Trophoblast cell (in vitro differentiated cells and primary cell): ENCODE measurements around the gene HYPK.
"Not testable (repeated sequence)": the region's sequence is repeated elsewhere in the genome, so short reads cannot be mapped to it uniquely, and the experiment has no call there.

Experiments
- DNase-seq, 2 donors: peaks; one replicate each; pipeline ENCODE4 v3.0.0-alpha.2; 2016
- H2AFZ ChIP-seq: 2 replicates; pipeline ENCODE4 v1.6.1; 2013; ENCODE audit warnings: low read length, moderate library complexity, mild to moderate bottlenecking; ENCODE audit not compliant: insufficient read depth, poor library complexity
- H2AK5ac ChIP-seq: 2 replicates; pipeline ENCODE4 v1.6.1; 2013; ENCODE audit warnings: mild to moderate bottlenecking, low read length
- H2BK120ac ChIP-seq: 2 replicates; pipeline ENCODE4 v1.6.1; 2013; ENCODE audit warnings: low read length, mild to moderate bottlenecking, moderate library complexity; ENCODE audit not compliant: insufficient read depth, poor library complexity
- H2BK12ac ChIP-seq: 2 replicates; pipeline ENCODE4 v1.6.1; 2013; ENCODE audit warnings: mild to moderate bottlenecking, low read length, moderate library complexity
- H2BK5ac ChIP-seq: 2 replicates; pipeline ENCODE4 v1.6.1; 2013; ENCODE audit warnings: low read length, low read depth, moderate library complexity, mild to moderate bottlenecking; ENCODE audit not compliant: poor library complexity
- H3K14ac ChIP-seq: 2 replicates; pipeline ENCODE4 v1.6.1; 2013; ENCODE audit warnings: mild to moderate bottlenecking, low read length
- H3K18ac ChIP-seq: 2 replicates; pipeline ENCODE4 v1.6.1; 2013; ENCODE audit warnings: mild to moderate bottlenecking, low read length
- H3K23ac ChIP-seq: 2 replicates; pipeline ENCODE4 v1.6.1; 2013; ENCODE audit warnings: low read length
- H3K27ac ChIP-seq: 2 replicates; pipeline ENCODE4 v1.5.1; 2013; ENCODE audit warnings: low read depth, mild to moderate bottlenecking, inconsistent platforms, low read length, moderate library complexity
- H3K27me3 ChIP-seq: 2 replicates; pipeline ENCODE4 v1.6.1; 2013; ENCODE audit warnings: inconsistent platforms, mild to moderate bottlenecking, low read length, moderate library complexity; ENCODE audit not compliant: insufficient read depth
- H3K36me3 ChIP-seq, 2 experiments: 1 replicate in 1 of 2; 2 replicates in 1 of 2; pipeline ENCODE4 v1.6.1; 2013; ENCODE audit warnings: low read length in 2 of 2, mild to moderate bottlenecking in 2 of 2, moderate library complexity in 1 of 2; ENCODE audit not compliant: insufficient read depth in 2 of 2, control insufficient read depth in 1 of 2
- H3K4ac ChIP-seq: 2 replicates; pipeline ENCODE4 v1.6.1; 2013; ENCODE audit warnings: low read depth, mild to moderate bottlenecking, low read length, moderate library complexity
- H3K4me1 ChIP-seq, 2 experiments: 1 replicate in 1 of 2; 2 replicates in 1 of 2; pipeline ENCODE4 v1.6.1; 2013; ENCODE audit warnings: low read length in 2 of 2, mild to moderate bottlenecking in 2 of 2, moderate library complexity in 1 of 2; ENCODE audit not compliant: insufficient read depth in 2 of 2, control insufficient read depth in 1 of 2
- H3K4me2 ChIP-seq: 2 replicates; pipeline ENCODE4 v1.6.1; 2013; ENCODE audit warnings: inconsistent platforms, mild to moderate bottlenecking, low read length, moderate library complexity
- H3K4me3 ChIP-seq: 2 replicates; pipeline ENCODE4 v1.5.1; 2013; ENCODE audit warnings: mild to moderate bottlenecking, low read depth, low read length, inconsistent platforms
- H3K79me1 ChIP-seq: one replicate; pipeline ENCODE4 v1.6.1; 2013; ENCODE audit warnings: low read length
- H3K79me2 ChIP-seq: 2 replicates; pipeline ENCODE4 v1.6.1; 2013; ENCODE audit warnings: low read length, mild to moderate bottlenecking; ENCODE audit not compliant: control insufficient read depth, insufficient read depth, poor library complexity
- H3K9ac ChIP-seq: 2 replicates; pipeline ENCODE4 v1.6.1; 2013; ENCODE audit warnings: mild to moderate bottlenecking, low read length
- H3K9me3 ChIP-seq: 2 replicates; pipeline ENCODE4 v1.6.1; 2013; ENCODE audit warnings: low read depth, mild to moderate bottlenecking, control low read depth, inconsistent platforms, low read length; ENCODE audit not compliant: insufficient read depth
- H4K12ac ChIP-seq: 2 replicates; pipeline ENCODE4 v1.6.1; 2013; ENCODE audit warnings: low read depth, mild to moderate bottlenecking, low read length, moderate library complexity
- H4K8ac ChIP-seq: 2 replicates; pipeline ENCODE4 v1.6.1; 2013; ENCODE audit warnings: low read depth, mild to moderate bottlenecking, low read length, moderate library complexity
- H4K91ac ChIP-seq: one replicate; pipeline ENCODE4 v1.6.1; 2013; ENCODE audit warnings: low read depth, mild to moderate bottlenecking, low read length, moderate library complexity
- WGBS: extraction: QIAGEN DNeasy Blood & Tissue Kit; methylation state at CpG from one replicate; pipeline ENCODE4 v1.1.7; 2013; ENCODE audit warnings: missing lambda C conversion rate; ENCODE audit not compliant: insufficient read length, insufficient coverage; ENCODE audit errors: extremely low coverage; 5-methylcytosine and 5-hydroxymethylcytosine counted together

The HYPK gene

DNA sequence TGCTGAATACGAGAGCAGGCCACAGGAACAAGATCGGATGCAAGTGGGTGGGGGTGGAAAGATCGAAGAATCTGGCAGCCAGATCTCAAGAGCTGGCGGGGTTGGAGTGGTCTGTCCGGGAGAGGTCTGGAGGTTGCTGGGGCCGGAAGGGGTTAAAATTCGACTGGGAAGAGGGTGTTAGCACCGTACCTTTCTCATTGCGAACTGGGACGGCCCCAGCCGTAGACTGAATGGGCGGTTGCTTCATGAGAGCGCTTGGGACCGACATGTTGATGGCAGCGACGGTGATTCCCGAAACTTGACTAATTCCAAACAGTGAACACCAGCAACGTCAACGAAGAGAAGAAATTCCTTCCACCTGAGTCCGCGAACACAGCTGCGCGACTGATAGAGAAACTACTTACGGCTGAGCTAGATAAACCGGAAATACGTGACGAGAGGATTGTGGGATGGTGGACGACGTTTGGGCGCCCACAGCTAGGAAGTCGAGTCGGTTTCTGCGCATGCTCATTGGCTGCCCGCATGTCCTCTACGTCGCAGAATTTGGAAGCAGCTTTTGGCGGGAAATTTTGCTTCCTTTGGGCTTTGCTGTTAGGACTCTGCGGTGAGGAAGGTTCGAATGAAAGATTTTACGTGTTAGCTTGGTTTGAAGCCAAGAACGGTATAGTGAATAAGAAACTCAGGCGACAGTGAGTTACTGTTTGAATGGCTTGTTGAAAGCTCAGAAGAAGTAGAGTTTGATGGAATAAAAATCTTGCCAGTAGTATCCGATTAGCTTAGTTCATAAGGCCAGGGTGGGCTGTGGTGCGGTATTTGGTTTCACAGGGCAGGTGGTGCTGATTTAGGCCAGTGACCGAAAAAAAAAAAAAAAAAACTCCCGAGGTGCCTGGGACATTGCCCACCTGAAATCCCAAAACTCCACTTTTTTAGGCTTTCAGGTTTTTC lies 24.2 kb downstream of the HYPK start, which contains the start of gene MFAP1:
MFAP1 (minus strand) TSS at position 389 of the 945 bp plus-strand sequence; CDS start at position 268, 121 bp downstream.
- Histone ChIP-seq H3K9ac (peak within 1 kb of the TSS; percentile 96), H3K14ac (peak within 1 kb of the TSS; percentile 74), H3K4me2 (peak within 1 kb of the TSS; percentile 67), H3K79me1 (peaks cover 9% of the 10 kb centered on the region), H3K4me1 (peaks cover 5 to 9% of the 10 kb centered on the region in 2 experiments), H4K91ac (peak within 1 kb of the TSS; percentile 65), H2BK5ac (no peak within 1 kb of the TSS), H3K4me3 (peak within 1 kb of the TSS; percentile 92), H4K8ac (peak within 1 kb of the TSS; percentile 88), H3K9me3 (no peaks in the 10 kb centered on the region), H2BK120ac (peak within 1 kb of the TSS; percentile 35), H3K4ac (peak within 1 kb of the TSS; percentile 71), H2BK12ac (peak within 1 kb of the TSS; percentile 49), H3K27ac (peak within 1 kb of the TSS; percentile 87), H2AFZ (peak within 1 kb of the TSS; percentile 89), H3K36me3 (peaks cover 1 to 6% of the 10 kb centered on the region in 2 experiments), H3K27me3 (no peaks in the 10 kb centered on the region), H3K79me2 (peaks cover 7% of the 10 kb centered on the region), H3K23ac (no peak within 1 kb of the TSS), H4K12ac (peak within 1 kb of the TSS; percentile 79), H2AK5ac (no peak within 1 kb of the TSS), H3K18ac (peak within 1 kb of the TSS; percentile 48)
- DNase-seq, result peak; percentile 99 to 100
- WGBS, result no CpG with 5 or more reads among the region's 46 CpGs

DNA sequence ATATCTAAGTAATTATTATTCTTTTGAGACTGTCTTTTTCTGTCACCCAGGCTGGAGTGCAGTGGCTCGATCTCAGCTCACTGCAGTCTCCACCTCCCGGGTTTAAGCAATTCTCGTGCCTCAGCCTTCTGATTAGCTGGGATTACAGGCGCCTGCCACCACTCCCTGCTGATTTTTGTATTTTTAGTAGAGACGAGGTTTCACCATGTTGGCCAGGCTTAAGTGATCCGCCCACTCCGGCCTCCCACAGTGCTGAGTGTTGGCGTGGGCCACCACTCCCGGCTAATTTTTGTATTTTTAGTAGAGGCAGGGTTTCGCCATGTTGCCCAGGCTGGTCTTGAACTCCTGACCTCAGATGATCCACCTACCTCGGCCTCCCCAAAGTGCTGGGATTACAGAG lies 24.9 kb downstream of the HYPK start:
- not testable (repeated sequence) for H2BK5ac ChIP-seq, H3K4me3 ChIP-seq, H3K18ac ChIP-seq, H3K4ac ChIP-seq, H3K27me3 ChIP-seq, H3K27ac ChIP-seq, DNase-seq, H3K23ac ChIP-seq, H3K9ac ChIP-seq, H4K12ac ChIP-seq, H3K4me2 ChIP-seq, H3K79me2 ChIP-seq, H4K91ac ChIP-seq, H3K9me3 ChIP-seq, H3K4me1 ChIP-seq, H2AFZ ChIP-seq, H2BK120ac ChIP-seq, H3K36me3 ChIP-seq, H3K14ac ChIP-seq, H3K79me1 ChIP-seq, H2AK5ac ChIP-seq
- Histone ChIP-seq H2BK12ac (peak overlapping the region; percentile 49), H4K8ac (peak overlapping the region; percentile 60)
- WGBS, result no CpG with 5 or more reads among the region's 11 CpGs

DNA sequence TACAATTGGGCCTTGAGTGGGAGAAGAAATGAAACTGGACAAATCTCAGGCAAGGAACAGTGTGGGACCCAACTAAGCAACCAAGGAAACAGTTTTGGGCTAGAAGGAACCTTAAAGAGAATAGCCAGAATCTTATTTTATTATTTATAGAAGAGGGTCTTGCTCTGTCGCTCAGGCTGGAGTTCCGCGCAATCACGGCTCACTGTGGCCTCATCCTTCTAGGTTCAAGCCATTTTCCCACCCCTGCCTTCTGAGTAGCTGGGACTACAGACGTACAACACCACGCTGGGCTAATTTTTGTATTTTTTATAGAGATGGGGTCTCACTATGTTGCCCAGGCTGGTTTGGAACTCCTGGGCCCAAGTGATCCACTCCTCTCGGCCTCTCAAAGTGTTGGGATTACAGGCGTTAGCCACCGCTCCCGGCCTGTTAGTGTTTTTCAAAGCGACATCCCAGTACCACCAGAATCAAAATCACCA lies 25.7 kb downstream of the HYPK start:
- Histone ChIP-seq H3K18ac (no peak overlapping the region), H2BK12ac (no peak overlapping the region), H3K4me2 (peak overlapping the region; percentile 74), H2AK5ac (no peak overlapping the region), H3K14ac (no peak overlapping the region), H3K9ac (no peak overlapping the region), H3K9me3 (no peaks in the 10 kb centered on the region), H2BK120ac (no peak overlapping the region), H3K27ac (no peak overlapping the region), H3K4me1 (peaks cover 5 to 9% of the 10 kb centered on the region in 2 experiments), H3K79me2 (peaks cover 5% of the 10 kb centered on the region), H3K4me3 (no peak overlapping the region), H3K27me3 (no peaks in the 10 kb centered on the region), H3K23ac (no peak overlapping the region), H3K4ac (no peak overlapping the region), H3K79me1 (peaks cover 9% of the 10 kb centered on the region), H4K91ac (peak overlapping the region; percentile 5), H3K36me3 (peaks cover 3 to 4% of the 10 kb centered on the region in 2 experiments), H2BK5ac (no peak overlapping the region), H2AFZ (no peak overlapping the region), H4K12ac (peak overlapping the region; percentile 75), H4K8ac (peak overlapping the region; percentile 59)
- WGBS, result no CpG with 5 or more reads among the region's 11 CpGs
- no peak for DNase-seq

DNA sequence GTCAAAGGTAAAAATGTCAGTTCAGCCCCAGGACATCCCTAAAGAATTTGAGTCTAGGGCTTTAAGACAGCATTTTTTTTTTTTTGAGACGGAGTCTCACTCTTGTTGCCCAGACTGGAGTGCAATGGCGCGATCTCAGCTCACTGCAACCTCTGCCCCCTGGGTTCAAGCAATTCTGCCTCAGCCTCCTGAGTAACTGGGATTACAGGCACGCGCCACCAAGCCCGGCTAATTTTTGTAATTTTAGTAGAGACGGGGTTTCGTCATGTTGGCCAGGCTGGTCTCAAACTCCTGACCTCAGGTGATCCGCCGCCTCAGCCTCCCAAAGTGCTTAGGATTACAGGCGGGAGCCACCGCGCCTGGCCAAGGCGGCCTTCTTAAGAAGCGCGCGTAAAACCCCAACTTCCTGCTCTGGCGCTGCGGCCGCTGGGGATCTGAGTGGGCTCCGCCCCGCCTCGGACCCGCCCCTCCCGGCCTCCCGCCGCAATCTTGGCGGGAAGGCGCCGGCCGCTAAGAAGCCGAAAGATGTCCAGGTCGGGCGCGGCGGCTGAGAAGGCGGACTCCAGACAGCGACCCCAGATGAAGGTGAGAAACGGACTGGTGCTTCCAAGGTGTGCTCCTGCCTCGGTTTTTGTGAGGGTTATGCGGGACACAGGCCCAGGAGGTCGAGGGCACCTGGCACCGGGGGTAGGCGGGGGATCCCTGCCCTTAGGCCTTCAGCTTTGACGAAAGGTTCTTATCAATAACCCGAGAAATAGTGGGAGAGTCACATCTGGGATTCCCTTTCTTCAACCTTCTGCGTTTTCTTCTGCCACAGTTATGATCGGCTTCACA lies 26.3 kb downstream of the HYPK start, which contains the start of gene WDR76:
WDR76 (plus strand) TSS at position 495 of the 834 bp plus-strand sequence; CDS start at position 526, 31 bp downstream.
- Histone ChIP-seq H3K27ac (no peak within 1 kb of the TSS), H3K4me1 (peaks cover 5 to 9% of the 10 kb centered on the region in 2 experiments), H2AK5ac (no peak within 1 kb of the TSS), H4K12ac (peak within 1 kb of the TSS; percentile 77), H3K36me3 (peaks cover 3 to 4% of the 10 kb centered on the region in 2 experiments), H3K79me2 (peaks cover 5% of the 10 kb centered on the region), H4K91ac (peak within 1 kb of the TSS; percentile 16), H3K4me2 (peak within 1 kb of the TSS; percentile 74), H2BK120ac (no peak within 1 kb of the TSS), H3K4ac (peak within 1 kb of the TSS; percentile 0), H2BK12ac (no peak within 1 kb of the TSS), H4K8ac (peak within 1 kb of the TSS; percentile 59), H3K9ac (peak within 1 kb of the TSS; percentile 78), H3K18ac (no peak within 1 kb of the TSS), H2BK5ac (peak within 1 kb of the TSS; percentile 1), H3K79me1 (peaks cover 9% of the 10 kb centered on the region), H3K14ac (peak within 1 kb of the TSS; percentile 1), H2AFZ (peak within 1 kb of the TSS; percentile 59), H3K9me3 (no peaks in the 10 kb centered on the region), H3K23ac (no peak within 1 kb of the TSS), H3K27me3 (no peaks in the 10 kb centered on the region), H3K4me3 (peak within 1 kb of the TSS; percentile 73)
- no CpG with 5 or more reads among the region's 48 CpGs for WGBS
- DNase-seq, result peak; percentile 83 to 84
